Small intestine (tissue), 7 donors: ENCODE measurements around the gene POFUT2. TPM values are rescaled to one million over a fixed set of nuclear protein-coding genes. Genes with fewer than 3 reads are reported as not detected.

Experiments used
- DNase-seq, 2 donors: peaks; one replicate each; pipeline versions ENCODE4 v3.0.0 to v3.0.0-alpha.2; 2013
- FAIRE-seq: peaks from 2 replicates; lab custom pipeline; 2012; peaks lifted over from hg19 to GRCh38; lab: Jason Lieb, UNC
- H3K27ac ChIP-seq, 3 donors: one replicate each; pipeline ENCODE4 v1.5.1; 2013; ENCODE audit warnings: low read length in 2 of 3, mild to moderate bottlenecking in 2 of 3, control low read depth in 1 of 3, inconsistent platforms in 1 of 3, low read depth in 1 of 3, moderate library complexity in 1 of 3
- H3K27me3 ChIP-seq, 3 donors: one replicate each; pipeline ENCODE4 v1.6.1; 2013; ENCODE audit warnings: low read length in 3 of 3, inconsistent platforms in 1 of 3; ENCODE audit not compliant: control insufficient read depth in 3 of 3, insufficient read depth in 3 of 3
- H3K36me3 ChIP-seq, 3 donors: one replicate each; pipeline ENCODE4 v1.6.1; 2013; ENCODE audit warnings: low read length in 3 of 3, inconsistent platforms in 1 of 3, low read depth in 1 of 3, mild to moderate bottlenecking in 1 of 3, moderate library complexity in 1 of 3; ENCODE audit not compliant: control insufficient read depth in 3 of 3, insufficient read depth in 2 of 3
- H3K4me1 ChIP-seq, 3 donors: one replicate each; pipeline ENCODE4 v1.6.1; 2013; ENCODE audit warnings: low read length in 2 of 3, inconsistent platforms in 1 of 3, low read depth in 1 of 3, mild to moderate bottlenecking in 1 of 3, moderate library complexity in 1 of 3; ENCODE audit not compliant: control insufficient read depth in 3 of 3, insufficient read depth in 2 of 3
- H3K4me3 ChIP-seq, 3 donors: one replicate each; pipeline ENCODE4 v1.5.1; 2013; ENCODE audit warnings: low read length in 3 of 3, control low read depth in 1 of 3, inconsistent platforms in 1 of 3, low read depth in 1 of 3, mild to moderate bottlenecking in 1 of 3, moderate library complexity in 1 of 3
- H3K9me3 ChIP-seq, 2 donors: one replicate each; pipeline ENCODE4 v1.6.1; 2013; ENCODE audit warnings: low read depth in 1 of 2, low read length in 1 of 2; ENCODE audit not compliant: control insufficient read depth in 2 of 2, insufficient read depth in 1 of 2
- WGBS, 3 donors: extraction: QIAGEN DNeasy Blood & Tissue Kit; methylation state at CpG; one replicate each; pipeline ENCODE4 v1.1.7; 2013; 5-methylcytosine and 5-hydroxymethylcytosine counted together
- polyA plus RNA-seq, 4 donors: library from polyadenylated mRNA; stranded (reverse) in 3 of 4; unstranded in 1 of 4; fragments of 200-250 nt in 3 of 4; fragments of 120-200 nt in 1 of 4; gene quantifications; one replicate each; pipeline versions ENCODE4 v1.2.1 to v1.2.3, GENCODE V29; 2013
- donor health status: healthy with polysubstance abuse.
- donor health status: control.
- donor health status: control.
- donor health status: Bipolar disorder and iron deficiency.
- donor health status: healthy.

The POFUT2 gene
- polyA plus RNA-seq, 4 donors, result 13.5 to 34.4 (median 26.9) TPM

DNA sequence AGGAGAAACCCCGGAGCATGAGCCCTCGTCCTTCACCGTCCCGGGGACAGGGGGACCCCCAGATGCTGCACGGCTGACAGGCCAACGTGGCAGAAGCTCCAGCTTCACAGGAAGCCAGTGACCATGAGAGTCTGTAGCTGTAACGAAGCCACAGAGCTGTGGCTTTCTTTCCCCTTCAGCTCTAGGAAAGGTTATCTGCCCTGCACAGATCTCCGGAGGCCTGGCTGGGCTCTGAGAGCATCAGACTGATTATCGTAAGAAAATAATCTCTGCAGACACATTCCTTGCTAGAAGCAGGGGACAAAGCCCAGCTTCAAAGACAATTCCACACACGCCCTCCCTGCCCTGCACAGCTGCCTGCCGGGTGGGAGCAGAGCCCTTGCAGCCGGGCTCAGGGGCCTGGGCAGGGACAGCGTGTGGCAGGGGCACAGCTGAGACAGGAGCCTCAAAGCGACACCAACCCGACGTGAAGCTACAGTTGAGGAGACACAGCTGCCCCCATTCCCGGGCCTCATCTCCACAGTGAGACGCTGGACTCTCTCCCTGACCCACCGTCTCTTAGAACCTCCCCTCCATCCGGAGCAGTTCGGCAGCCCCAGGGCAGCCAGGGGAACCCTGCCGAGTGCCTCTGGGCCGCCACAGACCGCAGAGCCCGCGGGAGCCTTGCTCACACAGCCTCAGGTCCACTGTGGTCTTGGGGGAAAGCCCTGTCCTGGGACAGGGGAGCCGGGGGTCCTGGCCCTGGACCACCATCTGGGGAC, 30.6 kb downstream of the POFUT2 start:
- DNase-seq, result no peak
- no peaks in the 10 kb centered on the region for H3K9me3 ChIP-seq
- no peak overlapping the region for H3K27ac ChIP-seq
- H3K4me3 ChIP-seq, result no peak overlapping the region
- FAIRE-seq, result no peak
- H3K4me1 ChIP-seq, result peaks cover 0 to 5% (median 0%) of the 10 kb centered on the region in 3 donors
- 47 to 57% (median 51%) methylated on average over 27 of the region's 27 CpGs for WGBS, 3 donors
- no peaks in the 10 kb centered on the region for H3K36me3 ChIP-seq
- peaks cover 0 to 15% (median 2%) of the 10 kb centered on the region in 3 donors for H3K27me3 ChIP-seq

GRCh38 chr21:45256021-45256911, 31.4 kb downstream of the POFUT2 start:
- no peak overlapping the region for H3K27ac ChIP-seq
- H3K27me3 ChIP-seq, result peaks cover 0 to 15% (median 2%) of the 10 kb centered on the region in 3 donors
- H3K36me3 ChIP-seq, result no peaks in the 10 kb centered on the region
- no peak for DNase-seq
- FAIRE-seq, result no peak
- no peaks in the 10 kb centered on the region for H3K9me3 ChIP-seq
- no peak overlapping the region for H3K4me3 ChIP-seq
- H3K4me1 ChIP-seq, result peaks cover 0 to 5% (median 0%) of the 10 kb centered on the region in 3 donors
- 67 to 82% (median 78%) methylated on average over 29 to 31 of the region's 31 CpGs for WGBS, 3 donors

DNA sequence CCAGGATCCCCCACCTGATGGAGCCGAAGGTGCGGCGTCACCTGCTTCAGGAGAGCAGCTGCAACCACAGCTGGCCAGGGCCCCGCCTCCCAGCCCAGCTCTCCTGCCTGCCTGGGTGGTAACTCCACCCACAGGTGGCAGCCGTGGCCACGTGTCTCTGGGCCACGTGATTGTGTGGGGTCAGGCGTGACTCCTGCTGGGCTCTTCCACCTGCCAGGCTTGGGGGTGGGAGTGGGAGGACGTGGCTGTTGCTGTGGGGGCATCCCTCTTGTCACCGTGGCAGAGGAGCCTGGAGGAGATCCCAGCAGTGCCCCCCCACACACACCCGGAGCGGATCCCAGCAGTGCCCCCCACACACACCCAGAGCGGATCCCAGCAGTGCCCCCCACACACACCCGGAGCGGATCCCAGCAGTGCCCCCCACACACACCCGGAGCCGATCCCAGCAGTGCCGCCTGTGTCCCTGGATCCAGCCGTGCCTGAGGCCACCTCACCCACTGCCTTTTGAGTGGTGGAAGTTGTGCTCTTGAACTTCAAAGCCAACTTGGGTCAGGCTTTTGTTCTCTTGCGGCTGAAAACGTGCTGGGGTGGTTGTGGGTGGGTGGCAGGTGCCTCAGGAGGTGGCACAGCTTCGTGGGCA, 32.2 kb downstream of the POFUT2 start:
- no peak for FAIRE-seq
- 45 to 74% (median 46%) methylated on average over 21 to 22 of the region's 22 CpGs for WGBS, 3 donors
- DNase-seq, result peak in 1 of 2 donors; percentile 78

DNA sequence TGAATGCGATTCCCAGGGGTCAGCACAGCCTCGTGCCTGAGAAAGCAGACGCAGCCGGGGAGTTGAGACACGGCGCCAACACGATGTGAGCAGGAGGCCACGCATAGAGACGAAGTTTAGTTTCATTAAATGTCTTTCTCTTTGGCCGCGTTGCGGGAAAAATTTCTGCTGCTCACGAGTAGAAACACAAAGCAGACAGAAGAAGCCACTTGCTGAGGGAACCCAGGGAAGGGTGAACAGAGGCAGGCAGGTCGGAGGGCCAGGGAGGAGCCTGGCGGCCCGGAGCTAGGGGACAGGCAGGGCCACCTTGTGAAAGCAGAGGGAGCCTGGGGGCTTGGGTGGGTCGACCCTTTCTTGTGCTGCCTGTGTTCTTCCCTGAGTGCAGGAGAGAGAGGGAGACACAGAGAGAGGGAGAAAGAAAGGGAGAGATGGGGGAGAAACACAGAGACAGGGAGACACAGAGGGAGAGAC, 33.2 kb downstream of the POFUT2 start:
- no peaks in the 10 kb centered on the region for H3K36me3 ChIP-seq
- no peak overlapping the region for H3K4me3 ChIP-seq
- no peaks in the 10 kb centered on the region for H3K9me3 ChIP-seq
- H3K27me3 ChIP-seq, result peaks cover 0 to 15% (median 2%) of the 10 kb centered on the region in 3 donors
- 78 to 84% (median 84%) methylated on average over 17 of the region's 17 CpGs for WGBS, 3 donors
- no peak for FAIRE-seq
- peaks cover 0 to 5% (median 0%) of the 10 kb centered on the region in 3 donors for H3K4me1 ChIP-seq
- no peak overlapping the region for H3K27ac ChIP-seq
- DNase-seq, result no peak

More for the DNA sequence above, 32.2 kb downstream of the POFUT2 start:
- H3K27me3 ChIP-seq, result peaks cover 0 to 15% (median 2%) of the 10 kb centered on the region in 3 donors
- no peak overlapping the region for H3K27ac ChIP-seq
- H3K36me3 ChIP-seq, result no peaks in the 10 kb centered on the region
- H3K4me3 ChIP-seq, result peak overlapping the region in 1 of 3 donors; percentile 33
- H3K9me3 ChIP-seq, result no peaks in the 10 kb centered on the region
- peaks cover 0 to 5% (median 0%) of the 10 kb centered on the region in 3 donors for H3K4me1 ChIP-seq

DNA sequence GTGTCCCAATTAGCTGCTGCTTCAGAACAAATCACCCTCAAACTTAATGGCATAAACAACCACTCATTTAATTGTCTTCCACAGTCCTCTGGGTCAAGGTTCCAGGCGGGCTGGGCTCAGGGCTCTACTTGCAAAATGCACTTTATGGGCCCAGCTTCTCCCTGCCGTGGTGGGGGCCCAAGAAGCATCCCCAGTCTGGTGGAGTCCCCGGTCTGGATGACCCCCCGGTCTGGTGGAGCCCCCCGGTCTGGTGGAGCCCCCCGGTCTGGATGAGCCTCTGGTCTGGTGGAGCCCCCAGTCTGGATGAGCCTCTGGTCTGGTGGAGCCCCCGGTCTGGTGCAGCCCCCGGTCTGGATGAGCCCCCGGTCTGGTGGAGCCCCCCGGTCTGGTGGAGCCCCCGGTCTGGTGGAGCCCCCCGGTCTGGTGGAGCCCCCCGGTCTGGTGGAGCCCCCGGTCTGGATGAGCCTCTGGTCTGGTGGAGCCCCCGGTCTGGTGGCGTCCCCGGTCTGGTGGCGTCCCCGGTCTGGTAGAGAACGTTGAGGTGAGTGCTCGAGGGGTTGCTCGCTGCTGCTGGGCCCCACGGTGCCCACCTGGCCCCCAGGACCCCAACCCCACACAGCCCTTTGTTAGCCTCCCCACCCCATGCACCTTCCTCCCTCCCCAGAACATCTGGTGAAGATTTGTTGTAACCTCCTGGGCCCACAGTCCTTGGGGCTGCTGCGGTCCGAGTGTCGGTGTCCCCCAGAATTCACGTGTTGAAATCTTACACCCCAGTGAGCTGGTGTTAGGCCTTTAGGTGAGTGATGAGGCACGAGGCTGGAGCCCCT, 33.8 kb downstream of the POFUT2 start:
- 76 to 89% (median 82%) methylated on average over 24 to 28 of the region's 28 CpGs for WGBS, 3 donors
- H3K27me3 ChIP-seq, result peaks cover 0 to 15% (median 2%) of the 10 kb centered on the region in 3 donors
- H3K27ac ChIP-seq, result no peak overlapping the region
- DNase-seq, result no peak
- no peak overlapping the region for H3K4me3 ChIP-seq
- H3K9me3 ChIP-seq, result no peaks in the 10 kb centered on the region
- no peak for FAIRE-seq
- no peaks in the 10 kb centered on the region for H3K36me3 ChIP-seq
- H3K4me1 ChIP-seq, result peaks cover 0 to 5% (median 0%) of the 10 kb centered on the region in 3 donors

DNA sequence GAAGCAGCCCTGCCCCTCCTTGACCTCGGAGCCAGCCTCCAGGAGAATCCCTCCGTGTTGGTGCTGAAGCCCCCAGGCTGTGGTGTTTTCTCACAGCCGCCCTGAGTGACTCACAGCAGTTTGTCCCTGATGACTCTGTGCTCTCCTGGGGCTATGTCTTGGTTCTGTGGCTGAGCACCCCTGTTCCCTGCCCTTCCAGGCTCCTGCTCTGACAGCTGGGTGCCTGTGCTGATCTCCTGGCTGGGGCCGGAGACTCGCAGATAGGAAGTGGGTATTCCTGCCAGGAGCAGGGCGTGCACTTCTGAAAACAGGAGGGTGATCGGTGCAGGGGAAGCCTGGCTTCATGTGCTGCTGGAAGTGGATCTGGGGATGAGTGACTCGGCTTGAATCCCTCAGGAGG, 34.5 kb downstream of the POFUT2 start:
- peaks cover 0 to 11% (median 0%) of the 10 kb centered on the region in 3 donors for H3K27me3 ChIP-seq
- no peak overlapping the region for H3K27ac ChIP-seq
- H3K4me1 ChIP-seq, result peaks cover 0 to 5% (median 0%) of the 10 kb centered on the region in 3 donors
- FAIRE-seq (no peak), DNase-seq (no peak)
- no peaks in the 10 kb centered on the region for H3K9me3 ChIP-seq
- no peak overlapping the region for H3K4me3 ChIP-seq
- no peaks in the 10 kb centered on the region for H3K36me3 ChIP-seq
- 18 to 46% (median 23%) methylated on average over 8 of the region's 8 CpGs for WGBS, 3 donors

- Histone ChIP-seq H3K4me1 (peaks cover 0 to 5% (median 0%) of the 10 kb centered on the region in 3 donors), H3K4me3 (no peak overlapping the region), H3K9me3 (no peaks in the 10 kb centered on the region), H3K36me3 (no peaks in the 10 kb centered on the region), H3K27me3 (peaks cover 0 to 5% (median 0%) of the 10 kb centered on the region in 3 donors), H3K27ac (no peak overlapping the region)
- DNase-seq (no peak), FAIRE-seq (no peak)
- 90 to 95% (median 91%) methylated on average over 13 of the region's 13 CpGs for WGBS, 3 donors
Observed at GRCh38 chr21:45252448-45252925, 35.2 kb downstream of the POFUT2 start.
